Smooth muscle cell (in vitro differentiated cells): ENCODE data around the gene SOD1. TPM values are rescaled to one million over a fixed set of nuclear protein-coding genes. Genes with fewer than 3 reads are reported as not detected.

Source experiments
- DNase-seq: peaks from one replicate; lab custom pipeline; 2025; ENCODE audit not compliant: unreplicated experiment; lab: John Stamatoyannopoulos, UW
- H2AFZ ChIP-seq: fragments of 200-600 bp; sonication (generic); 2 replicates; pipeline ENCODE4 v1.6.0; 2016; ENCODE audit warnings: antibody characterized with exemption, low read depth, mild to moderate bottlenecking
- H3F3A ChIP-seq: fragments of 200-600 bp; sonication (generic); 2 replicates; pipeline ENCODE4 v1.6.0; 2017; ENCODE audit warnings: antibody characterized with exemption, low read depth
- H3K27ac ChIP-seq: fragments of 200-600 bp; sonication (generic); 2 replicates; pipeline ENCODE4 v1.5.1; 2016; ENCODE audit warnings: low read depth, mild to moderate bottlenecking
- H3K27me3 ChIP-seq: fragments of 200-600 bp; sonication (generic); 2 replicates; pipeline ENCODE4 v1.6.1; 2016; ENCODE audit warnings: low read depth, mild to moderate bottlenecking
- H3K36me3 ChIP-seq: fragments of 200-600 bp; sonication (generic); 2 replicates; pipeline ENCODE4 v1.5.1; 2016; ENCODE audit warnings: low read depth
- H3K4me1 ChIP-seq: fragments of 200-600 bp; sonication (generic); 2 replicates; pipeline ENCODE4 v1.5.1; 2016; ENCODE audit warnings: low read depth
- H3K4me2 ChIP-seq: fragments of 200-600 bp; sonication (generic); 2 replicates; pipeline ENCODE4 v1.6.0; 2016; ENCODE audit warnings: mild to moderate bottlenecking
- H3K4me3 ChIP-seq: fragments of 200-600 bp; sonication (generic); 2 replicates; pipeline ENCODE4 v1.5.1; 2016; ENCODE audit warnings: mild to moderate bottlenecking
- H3K79me2 ChIP-seq: fragments of 200-600 bp; sonication (generic); 2 replicates; pipeline ENCODE4 v1.6.0; 2016; ENCODE audit warnings: low read depth, mild to moderate bottlenecking
- H3K9ac ChIP-seq: fragments of 200-600 bp; sonication (generic); 2 replicates; pipeline ENCODE4 v1.6.0; 2016; ENCODE audit warnings: low read depth
- H3K9me3 ChIP-seq: fragments of 200-600 bp; sonication (generic); replicated peaks from 2 replicates; pipeline ENCODE4 v1.5.1; 2016; ENCODE audit warnings: low read depth
- H4K20me1 ChIP-seq: fragments of 200-600 bp; sonication (generic); 2 replicates; pipeline ENCODE4 v1.6.0; 2016; ENCODE audit warnings: low read depth
- WGBS: methylation state at CpG from one replicate; pipeline ENCODE4 v1.1.7; 2016; ENCODE audit warnings: low lambda C conversion rate; 5-methylcytosine and 5-hydroxymethylcytosine counted together
- polyA plus RNA-seq: library from polyadenylated mRNA; unstranded; fragments of >200 nt; fragmentation: Nextera tagmentation; extraction: Ambion mirVana; gene quantifications from 2 replicates; pipeline ENCODE4 v1.2.1, GENCODE V29; 2016
- total RNA-seq: library from RNA; depleted of rRNA; stranded (reverse); fragments of >200 nt; gene quantifications from 2 replicates; pipeline ENCODE4 v1.2.3, GENCODE V29; 2014
- TF ChIP-seq, protein P1 (sequence below): fragments of 200-600 bp; sonication (generic); IDR thresholded peaks from 2 replicates; pipeline ENCODE4 v1.5.1; 2017; ENCODE audit warnings: borderline replicate concordance, mild to moderate bottlenecking, antibody characterized with exemption; ENCODE audit not compliant: insufficient read depth, poor library complexity, severe bottlenecking

The SOD1 gene
- total and polyA plus RNA-seq, 2 experiments from 2014 or later, result 128 to 229 TPM

DNA sequence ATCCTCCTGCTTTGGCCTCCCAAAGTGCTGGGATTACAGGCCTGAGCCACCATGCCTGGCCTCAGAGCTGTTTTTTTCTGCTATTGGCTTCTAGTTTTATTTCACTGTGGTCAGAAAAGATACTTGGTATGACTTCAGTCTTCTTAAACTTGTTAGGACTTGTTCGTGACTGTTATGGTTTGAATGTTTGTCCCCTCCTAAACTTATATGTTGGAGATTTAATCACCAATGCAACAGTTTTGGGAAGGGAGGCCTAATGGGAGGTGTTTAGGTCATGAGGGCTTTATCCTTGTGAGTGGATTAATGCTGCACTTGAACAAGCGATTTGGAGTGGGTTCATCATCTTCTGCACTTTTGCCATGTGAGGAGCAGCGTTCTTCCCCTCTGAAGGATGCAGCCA is 24.5 kb upstream of the SOD1 start:
- no peak for DNase-seq
- Histone ChIP-seq H3K4me1 (no peaks in the 10 kb centered on the region), H4K20me1 (no peaks in the 10 kb centered on the region), H3K4me3 (no peak overlapping the region), H3K27me3 (no peaks in the 10 kb centered on the region), H3F3A (no peaks in the 10 kb centered on the region), H3K79me2 (no peaks in the 10 kb centered on the region), H3K9ac (no peak overlapping the region), H3K27ac (no peak overlapping the region), H3K36me3 (no peaks in the 10 kb centered on the region), H2AFZ (no peak overlapping the region), H3K4me2 (no peak overlapping the region), H3K9me3 (no peaks in the 10 kb centered on the region)
- 95% methylated on average over 3 of the region's 3 CpGs for WGBS
- TF ChIP-seq, protein P1, sequence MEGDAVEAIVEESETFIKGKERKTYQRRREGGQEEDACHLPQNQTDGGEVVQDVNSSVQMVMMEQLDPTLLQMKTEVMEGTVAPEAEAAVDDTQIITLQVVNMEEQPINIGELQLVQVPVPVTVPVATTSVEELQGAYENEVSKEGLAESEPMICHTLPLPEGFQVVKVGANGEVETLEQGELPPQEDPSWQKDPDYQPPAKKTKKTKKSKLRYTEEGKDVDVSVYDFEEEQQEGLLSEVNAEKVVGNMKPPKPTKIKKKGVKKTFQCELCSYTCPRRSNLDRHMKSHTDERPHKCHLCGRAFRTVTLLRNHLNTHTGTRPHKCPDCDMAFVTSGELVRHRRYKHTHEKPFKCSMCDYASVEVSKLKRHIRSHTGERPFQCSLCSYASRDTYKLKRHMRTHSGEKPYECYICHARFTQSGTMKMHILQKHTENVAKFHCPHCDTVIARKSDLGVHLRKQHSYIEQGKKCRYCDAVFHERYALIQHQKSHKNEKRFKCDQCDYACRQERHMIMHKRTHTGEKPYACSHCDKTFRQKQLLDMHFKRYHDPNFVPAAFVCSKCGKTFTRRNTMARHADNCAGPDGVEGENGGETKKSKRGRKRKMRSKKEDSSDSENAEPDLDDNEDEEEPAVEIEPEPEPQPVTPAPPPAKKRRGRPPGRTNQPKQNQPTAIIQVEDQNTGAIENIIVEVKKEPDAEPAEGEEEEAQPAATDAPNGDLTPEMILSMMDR, result no peak

DNA sequence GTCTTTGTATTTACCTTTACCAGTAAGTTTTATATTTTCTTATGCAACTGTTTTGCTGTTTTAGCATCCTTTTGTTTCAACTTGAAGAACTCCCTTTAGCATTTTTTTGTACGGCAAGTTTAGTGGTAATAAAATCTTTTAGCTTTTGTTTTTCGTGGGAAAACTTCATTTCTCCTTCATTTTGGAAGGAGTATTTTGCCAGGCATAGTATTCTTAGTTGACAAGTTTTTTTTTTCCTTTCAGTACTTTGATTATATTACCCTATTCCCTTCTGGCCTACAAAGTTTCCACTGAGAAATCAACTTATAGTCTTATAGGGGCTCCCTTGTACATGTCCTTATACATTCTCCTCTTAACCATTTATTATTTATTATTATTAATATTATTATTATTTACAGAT is 22.6 kb upstream of the SOD1 start:
- TF ChIP-seq, protein P1, result no peak
- H2AFZ ChIP-seq, result no peak overlapping the region
- H3K36me3 ChIP-seq, result no peaks in the 10 kb centered on the region
- no peak overlapping the region for H3K4me3 ChIP-seq
- no peaks in the 10 kb centered on the region for H3K27me3 ChIP-seq
- no peak overlapping the region for H3K27ac ChIP-seq
- no peaks in the 10 kb centered on the region for H3F3A ChIP-seq
- no peak for DNase-seq
- H3K4me2 ChIP-seq, result no peak overlapping the region
- no peak overlapping the region for H3K9ac ChIP-seq
- H3K4me1 ChIP-seq, result no peaks in the 10 kb centered on the region
- no peaks in the 10 kb centered on the region for H3K9me3 ChIP-seq
- H3K79me2 ChIP-seq, result no peaks in the 10 kb centered on the region
- WGBS, result 86% methylated on average over 2 of the region's 2 CpGs
- H4K20me1 ChIP-seq, result no peaks in the 10 kb centered on the region

DNA sequence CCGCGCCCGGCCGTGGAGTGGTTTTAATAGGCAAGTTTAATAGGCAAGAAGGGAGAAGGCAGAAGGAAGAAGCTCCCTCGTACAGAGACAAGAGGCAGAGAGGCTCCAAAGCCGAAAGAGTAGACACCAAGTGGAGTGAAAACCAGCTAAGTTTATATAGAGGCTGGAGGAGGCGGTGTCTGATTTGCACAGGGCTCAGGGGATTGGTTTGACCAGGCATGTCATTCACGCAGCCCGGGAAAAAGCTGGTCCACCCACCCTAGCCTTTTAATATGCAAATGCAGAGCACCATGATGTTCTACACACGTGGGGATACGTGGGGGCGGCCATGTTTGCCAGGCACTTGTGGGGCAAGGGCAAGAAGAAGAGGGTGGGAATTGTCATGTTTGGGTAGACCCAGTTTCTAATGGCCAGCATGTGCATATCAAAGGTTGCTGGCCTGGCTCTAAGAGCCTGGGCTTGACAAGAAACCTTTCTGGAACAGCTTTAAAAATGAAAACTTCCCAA is 18.0 kb upstream of the SOD1 start:
- no peak overlapping the region for H3K4me3 ChIP-seq
- H3K36me3 ChIP-seq, result no peaks in the 10 kb centered on the region
- no peak overlapping the region for H3K4me2 ChIP-seq
- TF ChIP-seq, protein P1, result no peak
- H3F3A ChIP-seq, result no peaks in the 10 kb centered on the region
- no peaks in the 10 kb centered on the region for H4K20me1 ChIP-seq
- DNase-seq, result no peak
- H3K79me2 ChIP-seq, result no peaks in the 10 kb centered on the region
- no peak overlapping the region for H3K27ac ChIP-seq
- 90% methylated on average over 12 of the region's 12 CpGs for WGBS
- no peaks in the 10 kb centered on the region for H3K27me3 ChIP-seq
- no peaks in the 10 kb centered on the region for H3K4me1 ChIP-seq
- H3K9me3 ChIP-seq, result no peaks in the 10 kb centered on the region
- no peak overlapping the region for H3K9ac ChIP-seq
- no peak overlapping the region for H2AFZ ChIP-seq

DNA sequence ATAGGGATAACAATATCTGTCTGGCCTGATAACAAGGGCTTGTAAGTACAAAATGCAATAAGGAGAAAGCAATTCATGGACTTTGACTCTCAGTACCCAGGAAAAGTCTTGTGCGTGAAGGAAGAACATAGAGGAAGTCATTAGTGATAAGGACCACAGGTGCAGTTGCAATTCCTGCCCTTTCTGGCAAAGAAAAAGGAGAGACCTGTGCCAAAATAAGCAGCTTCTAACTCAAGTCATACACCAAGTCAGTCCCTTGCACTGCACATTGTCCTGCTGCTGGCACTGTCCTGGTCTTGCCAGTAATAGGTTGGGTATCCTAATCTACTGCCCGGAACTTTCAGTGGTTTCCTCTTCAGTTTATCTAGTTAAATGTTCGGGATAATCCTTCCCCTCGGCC is 14.8 kb upstream of the SOD1 start:
- no peak overlapping the region for H3K4me3 ChIP-seq
- H3K9me3 ChIP-seq, result no peaks in the 10 kb centered on the region
- H3K9ac ChIP-seq, result no peak overlapping the region
- no peak overlapping the region for H2AFZ ChIP-seq
- no peaks in the 10 kb centered on the region for H3K36me3 ChIP-seq
- no peaks in the 10 kb centered on the region for H3F3A ChIP-seq
- no peaks in the 10 kb centered on the region for H3K4me1 ChIP-seq
- no peak overlapping the region for H3K4me2 ChIP-seq
- H4K20me1 ChIP-seq, result no peaks in the 10 kb centered on the region
- no peaks in the 10 kb centered on the region for H3K79me2 ChIP-seq
- H3K27ac ChIP-seq, result no peak overlapping the region
- TF ChIP-seq, protein P1, result no peak
- DNase-seq, result no peak
- WGBS, result 82% methylated on average over 4 of the region's 4 CpGs
- no peaks in the 10 kb centered on the region for H3K27me3 ChIP-seq
